GM12878 (cell line): ENCODE measurements around the gene EPS8. TPM values are rescaled to one million over a fixed set of nuclear protein-coding genes. Genes with fewer than 3 reads are reported as not detected.

Experiments used
- ATAC-seq: fragments of 200-7000 bp; cut with Tn5 transposase; 3 replicates; pipeline ENCODE4 v1.9.1; 2020; ENCODE audit warnings: mild to moderate bottlenecking, moderate library complexity
- BruUV-seq: library from RNA; stranded (reverse); fragments of 400-500 nt; replicated peaks from 2 replicates; lab custom pipeline; 2021; lab: Mats Ljungman, UMichigan
- CTCF ChIA-PET: fragments of 300-600 bp; sonication (Branson Sonifier 250); formaldehyde crosslinking; extraction: SDS; loops from one replicate; lab custom pipeline; 2021; ENCODE audit warnings: inconsistent platforms; lab: Yijun Ruan, JAX
- POLR2A ChIA-PET: fragments of 350-600 bp; formaldehyde crosslinking; extraction: SDS; loops from one replicate; lab custom pipeline; 2021; ENCODE audit warnings: inconsistent platforms; lab: Charles Lee
- RAD21 ChIA-PET: fragments of 300-600 bp; sonication (Branson Sonifier 250); formaldehyde crosslinking; loops from one replicate; lab custom pipeline; 2023; ENCODE audit warnings: antibody characterized with exemption; ENCODE audit not compliant: unreplicated experiment; lab: Charles Lee
- SMC1A ChIA-PET: fragments of 300-600 bp; sonication (Branson Sonifier 250); formaldehyde crosslinking; loops from one replicate; lab custom pipeline; 2023; ENCODE audit not compliant: unreplicated experiment, uncharacterized antibody; lab: Charles Lee
- DNase-seq: peaks from one replicate; pipeline ENCODE4 v3.0.0-alpha.2; 2011; ENCODE audit warnings: low read depth, low spot score
- FAIRE-seq: peaks from 3 replicates; lab custom pipeline; 2011; peaks lifted over from hg19 to GRCh38; lab: Jason Lieb, UNC
- H2AFZ ChIP-seq: 2 replicates; pipeline ENCODE4 v1.6.0; 2011; ENCODE audit warnings: low read depth, low read length, control low read depth; ENCODE audit not compliant: control insufficient read depth
- H3K27ac ChIP-seq: 2 replicates; pipeline ENCODE4 v1.5.1; 2011; ENCODE audit warnings: control low read depth; ENCODE audit not compliant: control insufficient read depth, insufficient read depth
- H3K27me3 ChIP-seq, 2 experiments: replicated peaks in 1 of 2; 2 replicates each; pipeline versions ENCODE4 v1.6.0 to v1.6.1; 2011; ENCODE audit warnings: low read length in 1 of 2; ENCODE audit not compliant: control insufficient read depth in 2 of 2, insufficient read depth in 2 of 2
- H3K36me3 ChIP-seq, 2 experiments: 2 replicates each; pipeline ENCODE4 v1.5.1; 2011; ENCODE audit warnings: low read length in 1 of 2; ENCODE audit not compliant: control insufficient read depth in 2 of 2, insufficient read depth in 2 of 2
- H3K4me1 ChIP-seq: 2 replicates; pipeline ENCODE4 v1.6.1; 2011; ENCODE audit warnings: mild to moderate bottlenecking, low read length, moderate library complexity, mixed read lengths; ENCODE audit not compliant: control insufficient read depth, insufficient read depth
- H3K4me2 ChIP-seq: 2 replicates; pipeline ENCODE4 v1.6.0; 2011; ENCODE audit warnings: control low read depth; ENCODE audit not compliant: control insufficient read depth, insufficient read depth
- H3K4me3 ChIP-seq: fragments of 200-600 bp; sonication (generic); 2 replicates; pipeline ENCODE4 v1.5.1; 2016
- H3K79me2 ChIP-seq: 2 replicates; pipeline ENCODE4 v1.6.0; 2011; ENCODE audit warnings: low read length; ENCODE audit not compliant: control insufficient read depth, insufficient read depth
- H3K9ac ChIP-seq: 2 replicates; pipeline ENCODE4 v1.8.0; 2011; ENCODE audit warnings: low read length, control low read depth, mixed read lengths; ENCODE audit not compliant: control insufficient read depth, insufficient read depth
- H3K9me3 ChIP-seq: replicated peaks from 3 replicates; pipeline ENCODE4 v1.5.1; 2011; ENCODE audit warnings: mild to moderate bottlenecking, low read length; ENCODE audit not compliant: control insufficient read depth, insufficient read depth
- H4K20me1 ChIP-seq: 2 replicates; pipeline ENCODE4 v1.6.0; 2011; ENCODE audit not compliant: control insufficient read depth, insufficient read depth
- E4F1 ChIP-seq: fragments of 450-650 bp; IDR thresholded peaks from 2 replicates; pipeline ENCODE4 v1.6.1; 2018; ENCODE audit warnings: borderline replicate concordance, mild to moderate bottlenecking; ENCODE audit not compliant: partially characterized antibody
- MTA3 ChIP-seq: IDR thresholded peaks from 2 replicates; pipeline ENCODE4 v1.6.1; 2012; ENCODE audit warnings: low read length, inconsistent platforms, borderline replicate concordance
- MXI1 ChIP-seq: fragments of 150-350 bp; IDR thresholded peaks from 2 replicates; pipeline ENCODE4 v1.6.1; 2011; ENCODE audit warnings: low read depth, mild to moderate bottlenecking, inconsistent platforms, low read length, improper control_type of control experiment
- NFYA ChIP-seq: IDR thresholded peaks from 2 replicates; pipeline ENCODE4 v1.6.1; 2011; ENCODE audit warnings: low read depth, mild to moderate bottlenecking, low read length, improper control_type of control experiment, borderline replicate concordance
- REST ChIP-seq: IDR thresholded peaks from 2 replicates; pipeline ENCODE4 v1.6.1; 2012; ENCODE audit warnings: mild to moderate bottlenecking, low read depth, low read length
- TAF1 ChIP-seq: IDR thresholded peaks from 2 replicates; pipeline ENCODE4 v1.6.1; 2011; ENCODE audit warnings: mild to moderate bottlenecking, low read depth, low read length, borderline replicate concordance
- WGBS: methylation state at CpG from one replicate; pipeline ENCODE4 v1.1.6; 2016; ENCODE audit warnings: low lambda C conversion rate; ENCODE audit not compliant: insufficient replicate concordance, insufficient coverage; ENCODE audit errors: missing lambda C conversion rate; 5-methylcytosine and 5-hydroxymethylcytosine counted together
- in situ Hi-C: fragments of 300-500 bp; cut with MboI; formaldehyde crosslinking; loops from 9 replicates; pipeline ENCODE4 v1.14.3; 2018; ENCODE audit warnings: mixed read lengths
- intact Hi-C: fragments of 100-400 bp; cut with micrococcal nuclease; formaldehyde crosslinking; loops from one replicate; pipeline ENCODE4 v1.14.2; 2022; ENCODE audit not compliant: unreplicated experiment
- polyA plus RNA-seq, 11 experiments: library from polyadenylated mRNA; depleted of rRNA in 4 of 11; unstranded in 6 of 11; stranded (reverse) in 5 of 11; fragments of >200 nt; fragmentation: Nextera tagmentation in 4 of 11; fragmentation: Illumina TruSeq in 1 of 11; extraction: Ambion mirVana in 4 of 11; extraction: Trizol in 1 of 11; gene quantifications; 1 replicate in 1 of 11; 2 replicates in 10 of 11; pipeline versions ENCODE4 v1.2.1 to v1.2.3, GENCODE V29; 2011 to 2016; ENCODE audit warnings: inconsistent platforms in 2 of 11, missing spikeins in 2 of 11, low read depth in 1 of 11
- total RNA-seq, 4 experiments: library from RNA; depleted of rRNA in 3 of 4; stranded (reverse); fragments of >200 nt in 3 of 4; fragmentation: Illumina TruSeq in 1 of 4; extraction: Trizol in 1 of 4; gene quantifications; 2 replicates each; pipeline versions ENCODE4 v1.2.1 to v1.2.3, GENCODE V29; 2013 to 2021
- TF ChIP-seq, protein P1 (sequence below): fragments of 450-650 bp; formaldehyde crosslinking; IDR thresholded peaks from 2 replicates; pipeline ENCODE4 v1.4.0; 2020; ENCODE audit warnings: mild to moderate bottlenecking, moderate library complexity
- TF ChIP-seq, protein P2 (sequence below): fragments of 450-650 bp; IDR thresholded peaks from 2 replicates; pipeline ENCODE4 v1.6.1; 2016; ENCODE audit warnings: mild to moderate bottlenecking, moderate library complexity, borderline replicate concordance

Gene EPS8
- total and polyA plus RNA-seq, 10 of the 15 experiments (the other 5 are each of a cell fraction or from before 2014, with no cell fraction given) = 1.3 to 127 (median 3.4) TPM

GRCh38 chr12:15808250-15808649, 19.1 kb upstream of the EPS8 start:
- intact Hi-C loops (no loop called here), in situ Hi-C loops (no loop called here)
- Histone ChIP-seq H3K27ac (no peak overlapping the region), H3K4me3 (no peak overlapping the region), H3K4me2 (no peak overlapping the region), H3K79me2 (no peaks in the 10 kb centered on the region), H2AFZ (no peak overlapping the region), H3K36me3 (no peaks in the 10 kb centered on the region)
- no peak for DNase-seq
- WGBS = 33% methylated on average over 2 of the region's 2 CpGs
- ChIA-PET CTCF (interaction anchor here (0.8 to 2.0 kb wide), 7 partner anchors 10 to 224 kb away, joined by 3 to 6 read pairs (median 4); partner anchors contain the start of gene EPS8), POLR2A (interaction anchor here (1.3 kb wide), 2 partner anchors 18 to 24 kb away, joined by 3 read pairs; no protein-coding TSS in a partner anchor), RAD21 (interaction anchor here (1.3 to 1.6 kb wide), 2 partner anchors 39 to 102 kb away, joined by 3 read pairs; partner anchors contain the start of gene DERA)
- TF ChIP-seq E4F1 (no peak), TAF1 (no peak), NFYA (no peak), REST (no peak), MXI1 (no peak), MTA3 (no peak)
- TF ChIP-seq, protein P1, sequence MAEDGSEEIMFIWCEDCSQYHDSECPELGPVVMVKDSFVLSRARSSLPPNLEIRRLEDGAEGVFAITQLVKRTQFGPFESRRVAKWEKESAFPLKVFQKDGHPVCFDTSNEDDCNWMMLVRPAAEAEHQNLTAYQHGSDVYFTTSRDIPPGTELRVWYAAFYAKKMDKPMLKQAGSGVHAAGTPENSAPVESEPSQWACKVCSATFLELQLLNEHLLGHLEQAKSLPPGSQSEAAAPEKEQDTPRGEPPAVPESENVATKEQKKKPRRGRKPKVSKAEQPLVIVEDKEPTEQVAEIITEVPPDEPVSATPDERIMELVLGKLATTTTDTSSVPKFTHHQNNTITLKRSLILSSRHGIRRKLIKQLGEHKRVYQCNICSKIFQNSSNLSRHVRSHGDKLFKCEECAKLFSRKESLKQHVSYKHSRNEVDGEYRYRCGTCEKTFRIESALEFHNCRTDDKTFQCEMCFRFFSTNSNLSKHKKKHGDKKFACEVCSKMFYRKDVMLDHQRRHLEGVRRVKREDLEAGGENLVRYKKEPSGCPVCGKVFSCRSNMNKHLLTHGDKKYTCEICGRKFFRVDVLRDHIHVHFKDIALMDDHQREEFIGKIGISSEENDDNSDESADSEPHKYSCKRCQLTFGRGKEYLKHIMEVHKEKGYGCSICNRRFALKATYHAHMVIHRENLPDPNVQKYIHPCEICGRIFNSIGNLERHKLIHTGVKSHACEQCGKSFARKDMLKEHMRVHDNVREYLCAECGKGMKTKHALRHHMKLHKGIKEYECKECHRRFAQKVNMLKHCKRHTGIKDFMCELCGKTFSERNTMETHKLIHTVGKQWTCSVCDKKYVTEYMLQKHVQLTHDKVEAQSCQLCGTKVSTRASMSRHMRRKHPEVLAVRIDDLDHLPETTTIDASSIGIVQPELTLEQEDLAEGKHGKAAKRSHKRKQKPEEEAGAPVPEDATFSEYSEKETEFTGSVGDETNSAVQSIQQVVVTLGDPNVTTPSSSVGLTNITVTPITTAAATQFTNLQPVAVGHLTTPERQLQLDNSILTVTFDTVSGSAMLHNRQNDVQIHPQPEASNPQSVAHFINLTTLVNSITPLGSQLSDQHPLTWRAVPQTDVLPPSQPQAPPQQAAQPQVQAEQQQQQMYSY (CRISPR knock-in tag) = no peak
- TF ChIP-seq, protein P2, sequence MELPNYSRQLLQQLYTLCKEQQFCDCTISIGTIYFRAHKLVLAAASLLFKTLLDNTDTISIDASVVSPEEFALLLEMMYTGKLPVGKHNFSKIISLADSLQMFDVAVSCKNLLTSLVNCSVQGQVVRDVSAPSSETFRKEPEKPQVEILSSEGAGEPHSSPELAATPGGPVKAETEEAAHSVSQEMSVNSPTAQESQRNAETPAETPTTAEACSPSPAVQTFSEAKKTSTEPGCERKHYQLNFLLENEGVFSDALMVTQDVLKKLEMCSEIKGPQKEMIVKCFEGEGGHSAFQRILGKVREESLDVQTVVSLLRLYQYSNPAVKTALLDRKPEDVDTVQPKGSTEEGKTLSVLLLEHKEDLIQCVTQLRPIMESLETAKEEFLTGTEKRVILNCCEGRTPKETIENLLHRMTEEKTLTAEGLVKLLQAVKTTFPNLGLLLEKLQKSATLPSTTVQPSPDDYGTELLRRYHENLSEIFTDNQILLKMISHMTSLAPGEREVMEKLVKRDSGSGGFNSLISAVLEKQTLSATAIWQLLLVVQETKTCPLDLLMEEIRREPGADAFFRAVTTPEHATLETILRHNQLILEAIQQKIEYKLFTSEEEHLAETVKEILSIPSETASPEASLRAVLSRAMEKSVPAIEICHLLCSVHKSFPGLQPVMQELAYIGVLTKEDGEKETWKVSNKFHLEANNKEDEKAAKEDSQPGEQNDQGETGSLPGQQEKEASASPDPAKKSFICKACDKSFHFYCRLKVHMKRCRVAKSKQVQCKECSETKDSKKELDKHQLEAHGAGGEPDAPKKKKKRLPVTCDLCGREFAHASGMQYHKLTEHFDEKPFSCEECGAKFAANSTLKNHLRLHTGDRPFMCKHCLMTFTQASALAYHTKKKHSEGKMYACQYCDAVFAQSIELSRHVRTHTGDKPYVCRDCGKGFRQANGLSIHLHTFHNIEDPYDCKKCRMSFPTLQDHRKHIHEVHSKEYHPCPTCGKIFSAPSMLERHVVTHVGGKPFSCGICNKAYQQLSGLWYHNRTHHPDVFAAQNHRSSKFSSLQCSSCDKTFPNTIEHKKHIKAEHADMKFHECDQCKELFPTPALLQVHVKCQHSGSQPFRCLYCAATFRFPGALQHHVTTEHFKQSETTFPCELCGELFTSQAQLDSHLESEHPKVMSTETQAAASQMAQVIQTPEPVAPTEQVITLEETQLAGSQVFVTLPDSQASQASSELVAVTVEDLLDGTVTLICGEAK = no peak
- TF ChIP-seq, all 136 proteins: peak for 0
- ATAC-seq (no peak), FAIRE-seq (no peak)
- BruUV-seq = no TSS peak
- Histone ChIP-seq H3K9ac (no peak overlapping the region), H3K27me3 (no peaks in the 10 kb centered on the region), H3K4me1 (no peaks in the 10 kb centered on the region), H4K20me1 (no peaks in the 10 kb centered on the region), H3K9me3 (no peaks in the 10 kb centered on the region)
- SMC1A ChIA-PET = interaction anchor here (0.6 to 2.4 kb wide), 8 partner anchors 10 to 276 kb away, joined by 3 to 13 read pairs (median 4); partner anchors contain the start of gene EPS8
